Lower leg skin (tissue), 3 donors: ENCODE data around the gene TMEM187.

ENCODE experiments used
- CTCF ChIP-seq, 3 donors: fragments of 450-650 bp; IDR thresholded peaks; one replicate each; pipeline ENCODE4 v1.5.1; 2016; ENCODE audit warnings: antibody characterized with exemption in 3 of 3, mild to moderate bottlenecking in 3 of 3, moderate library complexity in 2 of 3
- POLR2A ChIP-seq, 2 donors: fragments of 450-650 bp; IDR thresholded peaks; one replicate each; pipeline ENCODE4 v1.6.1; 2016 to 2017; ENCODE audit warnings: antibody characterized with exemption in 2 of 2, mild to moderate bottlenecking in 1 of 2, moderate library complexity in 1 of 2

DNA sequence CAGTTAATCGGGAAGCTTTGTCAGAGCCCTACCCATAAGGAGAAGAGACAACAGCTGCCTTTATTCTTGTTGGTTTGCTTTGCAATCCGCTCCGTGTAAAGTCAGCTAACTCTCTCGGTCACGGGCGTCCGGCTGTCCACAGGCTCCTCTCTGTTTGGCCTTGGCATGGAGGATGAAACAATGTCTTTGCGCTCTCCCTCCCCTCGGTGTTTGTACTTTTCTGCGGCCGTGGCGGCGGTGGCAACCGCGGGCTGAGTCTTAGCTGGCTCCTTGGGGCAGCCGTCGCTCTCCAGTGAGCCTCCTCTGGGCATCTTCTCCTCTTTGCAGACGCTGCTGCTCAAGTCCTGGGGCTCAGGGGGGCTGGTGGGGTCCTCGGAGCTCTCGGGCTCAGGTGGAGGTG is 57.7 kb downstream of the TMEM187 start:
- TF ChIP-seq POLR2A (IDR thresholded peaks at IDR 0.05) (no peak), CTCF (IDR thresholded peaks at IDR 0.05) (no peak)
